Natural killer cell treated with Interleukin-12 subunit alpha and Interleukin-12 subunit beta and Interleukin-15 and Interleukin-18, amount 100 ng/mL, for 72 hours (primary cell): ENCODE results near the gene ANKRD33. TPM values are rescaled to one million over a fixed set of nuclear protein-coding genes. Genes with fewer than 3 reads are reported as not detected.
A peak's percentile ranks its signal among the peaks of the same experiment; 100 is the strongest.

Experiments
- ATAC-seq, 2 donors: fragments of 150-1000 bp; cut with Tn5 transposase in 1 of 2; sonication (Bioruptor Pico), chemical (Tn5 transposase) in 1 of 2; 2 replicates each; pipeline ENCODE4 v1.10.0; 2021
- DNase-seq: peaks from one replicate; pipeline ENCODE4 v3.0.0; 2022; ENCODE audit warnings: low spot score
- H3K27ac Mint-ChIP-seq, 2 donors: 1 replicate in 1 of 2; 2 replicates in 1 of 2; pipeline ENCODE4 v1.8.0; 2022; ENCODE audit warnings: mixed read lengths in 2 of 2, mild to moderate bottlenecking in 1 of 2, moderate library complexity in 1 of 2
- H3K27me3 Mint-ChIP-seq, 2 donors: 1 replicate in 1 of 2; 2 replicates in 1 of 2; pipeline ENCODE4 v1.8.0; 2022; ENCODE audit warnings: mixed read lengths in 2 of 2
- H3K36me3 Mint-ChIP-seq: one replicate; pipeline ENCODE4 v1.8.0; 2022; ENCODE audit warnings: mixed read lengths
- H3K4me1 Mint-ChIP-seq, 2 donors: 1 replicate in 1 of 2; 2 replicates in 1 of 2; pipeline ENCODE4 v1.8.0; 2022; ENCODE audit warnings: low read depth in 2 of 2, mixed read lengths in 2 of 2, mild to moderate bottlenecking in 1 of 2
- H3K4me3 Mint-ChIP-seq: one replicate; pipeline ENCODE4 v1.8.0; 2022; ENCODE audit warnings: mixed read lengths
- H3K9me3 Mint-ChIP-seq: 2 replicates; pipeline ENCODE4 v1.8.0; 2022; ENCODE audit warnings: mixed read lengths
- total RNA-seq, 2 donors: library from RNA; stranded (reverse); gene quantifications; one replicate each; pipeline ENCODE4 v1.2.3, GENCODE V29; 2022

The ANKRD33 gene
- total RNA-seq, 2 donors from 2014 or later, result not detected

- Mint-ChIP-seq H3K9me3 (no peaks in the 10 kb centered on the region), H3K4me1 (no peaks in the 10 kb centered on the region), H3K36me3 (no peaks in the 10 kb centered on the region), H3K4me3 (no peak overlapping the region), H3K27ac (no peak overlapping the region), H3K27me3 (peaks cover 6 to 11% of the 10 kb centered on the region in 2 donors)
- DNase-seq, result no peak
- ATAC-seq, result no peak
Measured at GRCh38 chr12:51932218-51933076, 44.5 kb downstream of the ANKRD33 start.

DNA sequence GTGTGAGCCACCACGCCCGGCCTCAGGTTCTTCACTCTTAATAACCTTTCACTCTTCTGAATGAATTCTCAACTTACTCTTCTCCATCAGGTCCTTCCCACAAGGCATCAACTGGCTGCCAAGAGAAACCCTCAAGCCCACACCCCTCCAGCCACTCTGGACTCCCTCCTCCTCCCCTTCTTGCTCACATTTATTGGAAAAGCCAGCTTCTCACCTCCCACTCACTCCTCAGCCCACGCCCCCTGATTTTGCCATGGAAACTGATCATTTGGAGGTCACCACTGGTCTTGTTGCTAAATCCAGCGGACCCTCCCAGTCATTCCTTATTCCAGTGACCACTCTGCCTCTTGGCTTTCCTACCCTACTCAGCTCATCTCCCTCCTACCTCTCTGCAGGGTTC, 46.2 kb downstream of the ANKRD33 start:
- peaks cover 6 to 11% of the 10 kb centered on the region in 2 donors for H3K27me3 Mint-ChIP-seq
- DNase-seq, result no peak

DNA sequence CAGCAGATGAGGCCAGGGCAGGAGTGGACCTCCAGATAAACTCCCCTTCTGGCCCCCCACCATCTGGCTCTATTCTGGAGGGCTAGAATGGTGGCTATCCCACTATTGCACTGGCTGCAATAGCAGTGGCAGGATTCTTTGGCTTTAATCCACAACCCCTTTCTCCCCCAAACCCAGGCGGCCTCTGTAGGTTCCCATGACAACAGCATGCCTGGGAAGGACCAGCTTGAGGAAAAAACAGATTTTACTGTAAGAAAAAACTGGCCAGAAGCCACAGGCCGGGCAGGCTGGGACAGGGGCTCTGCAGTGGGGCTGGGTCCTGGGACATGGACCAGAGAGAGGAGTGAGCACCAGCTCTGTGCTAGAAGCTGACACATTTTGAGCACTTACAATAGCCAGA, 50.0 kb downstream of the ANKRD33 start:
- H3K27me3 Mint-ChIP-seq, result peaks cover 16 to 17% of the 10 kb centered on the region in 2 donors
- no peak overlapping the region for H3K27ac Mint-ChIP-seq
- no peaks in the 10 kb centered on the region for H3K36me3 Mint-ChIP-seq
- no peak overlapping the region for H3K4me3 Mint-ChIP-seq
- peaks cover 0 to 9% of the 10 kb centered on the region in 2 donors for H3K4me1 Mint-ChIP-seq
- no peak for ATAC-seq
- DNase-seq, result no peak
- H3K9me3 Mint-ChIP-seq, result no peaks in the 10 kb centered on the region

More for the DNA sequence above, 46.2 kb downstream of the ANKRD33 start:
- no peak overlapping the region for H3K4me3 Mint-ChIP-seq
- no peaks in the 10 kb centered on the region for H3K36me3 Mint-ChIP-seq
- H3K4me1 Mint-ChIP-seq, result no peaks in the 10 kb centered on the region
- H3K9me3 Mint-ChIP-seq, result no peaks in the 10 kb centered on the region
- ATAC-seq, result no peak
- no peak overlapping the region for H3K27ac Mint-ChIP-seq

GRCh38 chr12:51938726-51939125, 50.8 kb downstream of the ANKRD33 start:
- peaks cover 16 to 17% of the 10 kb centered on the region in 2 donors for H3K27me3 Mint-ChIP-seq
- DNase-seq, result no peak
- H3K9me3 Mint-ChIP-seq, result no peaks in the 10 kb centered on the region
- no peak overlapping the region for H3K4me3 Mint-ChIP-seq
- H3K27ac Mint-ChIP-seq, result no peak overlapping the region
- H3K4me1 Mint-ChIP-seq, result peaks cover 0 to 9% of the 10 kb centered on the region in 2 donors
- no peak for ATAC-seq
- no peaks in the 10 kb centered on the region for H3K36me3 Mint-ChIP-seq

DNA sequence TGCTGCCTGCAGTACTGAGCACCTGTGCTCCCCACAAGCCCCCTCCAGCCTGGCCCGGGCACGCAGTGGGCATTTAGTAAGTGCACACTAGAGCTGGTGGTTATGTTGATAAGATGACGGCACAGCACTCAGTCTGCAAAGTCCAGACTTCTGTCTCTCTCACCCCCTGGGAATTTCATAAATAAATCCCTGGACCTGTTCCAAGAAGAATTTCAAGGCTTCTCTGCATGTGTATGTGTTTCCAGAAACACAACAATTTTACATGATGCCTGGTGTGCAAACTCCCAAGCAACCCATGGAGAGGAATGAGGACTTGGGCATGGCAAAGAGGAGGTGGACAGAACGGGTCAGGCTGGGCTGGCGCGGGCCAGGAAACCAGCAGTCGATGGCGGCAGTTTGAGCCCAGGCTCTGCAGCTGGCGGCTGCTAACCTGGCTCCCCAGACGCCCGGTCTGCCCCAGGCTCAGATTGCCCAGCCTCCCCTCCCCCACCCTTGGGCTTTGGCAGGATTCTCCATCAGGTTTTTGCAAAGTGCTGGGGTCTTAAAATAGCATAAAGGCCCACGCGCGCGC, 53.2 kb downstream of the ANKRD33 start:
- H3K9me3 Mint-ChIP-seq, result peaks cover 6% of the 10 kb centered on the region
- H3K27me3 Mint-ChIP-seq, result peaks cover 6 to 17% of the 10 kb centered on the region in 2 donors
- H3K4me1 Mint-ChIP-seq, result peaks cover 0 to 9% of the 10 kb centered on the region in 2 donors
- H3K27ac Mint-ChIP-seq, result no peak overlapping the region
- ATAC-seq, result peak in 1 of 2 donors; percentile 37
- no peak overlapping the region for H3K4me3 Mint-ChIP-seq
- H3K36me3 Mint-ChIP-seq, result peaks cover 14% of the 10 kb centered on the region
- no peak for DNase-seq

Other genes with a start within 250 kb of the ANKRD33 start
- under 1 TPM; 0.40 to 0.78 TPM for gene FIGNL2, start 39.4 kb upstream of the ANKRD33 start, total RNA-seq
- gene ACVRL1, start 19.4 kb downstream of the ANKRD33 start, total RNA-seq, result not detected
- gene ACVR1B, start 63.6 kb downstream of the ANKRD33 start, total RNA-seq, result 10 to 100 TPM; 16.6 to 17.5 TPM
- 1 to 10 TPM; 5.4 to 5.6 TPM for gene TAMALIN, start 118.8 kb downstream of the ANKRD33 start, total RNA-seq
- gene NR4A1, start 163.3 kb downstream of the ANKRD33 start, total RNA-seq, result 1 to 10 TPM; 3.0 to 4.0 TPM
- 10 to 100 TPM; 43.1 to 55.1 TPM for gene ATG101, start 181.9 kb downstream of the ANKRD33 start, total RNA-seq
- not detected for gene SMIM41, start 191.6 kb downstream of the ANKRD33 start, total RNA-seq